Osteocyte (in vitro differentiated cells): ENCODE data around the gene IL34. TPM values are rescaled to one million over a fixed set of nuclear protein-coding genes. Genes with fewer than 3 reads are reported as not detected.

ENCODE experiments used
- DNase-seq: peaks from one replicate; pipeline ENCODE4 v3.0.0; 2021; ENCODE audit warnings: mixed read lengths; ENCODE audit not compliant: unreplicated experiment; ENCODE audit errors: extremely low spot score
- H3K27ac Mint-ChIP-seq: one replicate; pipeline ENCODE4 v1.8.0; 2021; ENCODE audit warnings: mild to moderate bottlenecking, mixed read lengths; ENCODE audit not compliant: unreplicated experiment
- H3K27me3 Mint-ChIP-seq: one replicate; pipeline ENCODE4 v1.8.0; 2021; ENCODE audit warnings: mixed read lengths; ENCODE audit not compliant: unreplicated experiment
- H3K36me3 Mint-ChIP-seq: one replicate; pipeline ENCODE4 v1.8.0; 2021; ENCODE audit warnings: mixed read lengths; ENCODE audit not compliant: unreplicated experiment
- H3K4me1 Mint-ChIP-seq: one replicate; pipeline ENCODE4 v1.8.0; 2021; ENCODE audit warnings: mixed read lengths; ENCODE audit not compliant: unreplicated experiment
- H3K4me3 Mint-ChIP-seq: one replicate; pipeline ENCODE4 v1.8.0; 2021; ENCODE audit warnings: mild to moderate bottlenecking, moderate library complexity, mixed read lengths; ENCODE audit not compliant: unreplicated experiment
- H3K9me3 Mint-ChIP-seq: one replicate; pipeline ENCODE4 v1.8.0; 2021; ENCODE audit warnings: mixed read lengths; ENCODE audit not compliant: unreplicated experiment
- total RNA-seq: library from RNA; stranded (reverse); gene quantifications from 2 replicates; pipeline ENCODE4 v1.2.1, GENCODE V29; 2021
- TF ChIP-seq, protein P1 (sequence below): fragments of 200-600 bp; sonication (generic); IDR thresholded peaks from 2 replicates; pipeline ENCODE4 v1.5.0; 2021; ENCODE audit warnings: antibody characterized with exemption, mild to moderate bottlenecking, moderate library complexity

The IL34 gene
- total RNA-seq, 1 donor from 2014 or later, result 12.7 TPM

DNA sequence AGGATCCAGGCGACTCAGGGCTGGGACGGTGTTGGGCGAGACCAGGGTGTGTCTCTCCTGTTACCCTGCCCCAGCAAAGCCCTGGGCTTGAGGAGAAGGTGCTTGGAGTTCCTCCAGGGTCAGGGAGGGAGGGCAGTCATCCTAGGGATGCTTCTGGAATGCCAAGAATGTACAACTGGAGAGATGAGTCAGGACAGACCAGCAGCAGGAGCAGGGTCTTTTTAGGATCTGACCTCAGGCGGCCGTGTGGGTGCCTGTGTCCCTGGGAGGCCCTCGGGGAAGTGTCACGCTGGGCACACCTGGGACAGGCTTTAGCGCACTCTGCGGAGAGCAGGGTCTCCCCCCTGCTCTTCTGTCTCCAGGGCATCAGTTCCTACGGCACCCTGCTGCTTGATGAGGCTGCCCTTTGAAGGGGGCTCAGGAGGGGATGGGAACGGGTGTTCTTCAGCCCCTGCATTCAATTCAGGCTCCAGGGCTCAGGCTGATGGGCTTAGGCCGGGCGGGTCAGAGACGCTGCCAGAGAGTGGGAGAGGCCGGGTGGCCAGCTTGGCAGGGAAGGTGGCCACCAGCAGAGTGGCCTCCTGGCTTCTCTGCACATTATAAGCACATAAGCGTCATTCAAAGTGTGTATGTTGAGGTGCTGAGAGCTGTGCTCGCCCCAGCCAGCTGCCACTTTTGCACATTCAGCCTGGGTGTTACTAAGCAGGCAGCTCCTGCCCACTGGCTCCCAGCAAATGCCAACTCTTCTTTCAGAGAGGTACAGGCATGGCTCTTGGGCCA lies 47.9 kb downstream of the IL34 start:
- Mint-ChIP-seq H3K9me3 (no peaks in the 10 kb centered on the region), H3K36me3 (peaks cover 3% of the 10 kb centered on the region), H3K27me3 (no peaks in the 10 kb centered on the region), H3K4me1 (peaks cover 94% of the 10 kb centered on the region), H3K27ac (peak overlapping the region; percentile 98), H3K4me3 (no peak overlapping the region)
- no peak for DNase-seq
- TF ChIP-seq, protein P1, sequence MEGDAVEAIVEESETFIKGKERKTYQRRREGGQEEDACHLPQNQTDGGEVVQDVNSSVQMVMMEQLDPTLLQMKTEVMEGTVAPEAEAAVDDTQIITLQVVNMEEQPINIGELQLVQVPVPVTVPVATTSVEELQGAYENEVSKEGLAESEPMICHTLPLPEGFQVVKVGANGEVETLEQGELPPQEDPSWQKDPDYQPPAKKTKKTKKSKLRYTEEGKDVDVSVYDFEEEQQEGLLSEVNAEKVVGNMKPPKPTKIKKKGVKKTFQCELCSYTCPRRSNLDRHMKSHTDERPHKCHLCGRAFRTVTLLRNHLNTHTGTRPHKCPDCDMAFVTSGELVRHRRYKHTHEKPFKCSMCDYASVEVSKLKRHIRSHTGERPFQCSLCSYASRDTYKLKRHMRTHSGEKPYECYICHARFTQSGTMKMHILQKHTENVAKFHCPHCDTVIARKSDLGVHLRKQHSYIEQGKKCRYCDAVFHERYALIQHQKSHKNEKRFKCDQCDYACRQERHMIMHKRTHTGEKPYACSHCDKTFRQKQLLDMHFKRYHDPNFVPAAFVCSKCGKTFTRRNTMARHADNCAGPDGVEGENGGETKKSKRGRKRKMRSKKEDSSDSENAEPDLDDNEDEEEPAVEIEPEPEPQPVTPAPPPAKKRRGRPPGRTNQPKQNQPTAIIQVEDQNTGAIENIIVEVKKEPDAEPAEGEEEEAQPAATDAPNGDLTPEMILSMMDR, result no peak

DNA sequence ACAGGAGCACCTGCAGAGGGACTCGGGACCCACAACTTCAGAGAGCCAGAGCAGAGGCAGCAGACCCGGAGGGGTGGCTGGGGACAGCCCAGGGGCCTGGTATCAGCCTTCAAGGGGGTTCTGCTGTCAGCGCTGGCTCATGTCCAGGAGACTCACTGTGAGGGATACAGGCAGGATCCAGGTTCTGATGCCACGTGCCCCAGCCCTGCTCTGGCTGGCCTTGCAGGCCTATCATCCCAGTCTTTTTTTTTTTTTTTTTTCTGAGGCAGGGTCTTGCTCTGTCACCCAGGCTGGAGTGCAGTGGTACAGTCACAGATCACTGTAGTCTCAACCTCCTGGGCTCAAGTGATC lies 48.5 kb downstream of the IL34 start:
- no peaks in the 10 kb centered on the region for H3K27me3 Mint-ChIP-seq
- H3K4me1 Mint-ChIP-seq, result peaks cover 99% of the 10 kb centered on the region
- TF ChIP-seq, protein P1, result no peak
- H3K36me3 Mint-ChIP-seq, result peaks cover 3% of the 10 kb centered on the region
- no peak overlapping the region for H3K4me3 Mint-ChIP-seq
- no peaks in the 10 kb centered on the region for H3K9me3 Mint-ChIP-seq
- H3K27ac Mint-ChIP-seq, result peak overlapping the region; percentile 98
- no peak for DNase-seq

DNA sequence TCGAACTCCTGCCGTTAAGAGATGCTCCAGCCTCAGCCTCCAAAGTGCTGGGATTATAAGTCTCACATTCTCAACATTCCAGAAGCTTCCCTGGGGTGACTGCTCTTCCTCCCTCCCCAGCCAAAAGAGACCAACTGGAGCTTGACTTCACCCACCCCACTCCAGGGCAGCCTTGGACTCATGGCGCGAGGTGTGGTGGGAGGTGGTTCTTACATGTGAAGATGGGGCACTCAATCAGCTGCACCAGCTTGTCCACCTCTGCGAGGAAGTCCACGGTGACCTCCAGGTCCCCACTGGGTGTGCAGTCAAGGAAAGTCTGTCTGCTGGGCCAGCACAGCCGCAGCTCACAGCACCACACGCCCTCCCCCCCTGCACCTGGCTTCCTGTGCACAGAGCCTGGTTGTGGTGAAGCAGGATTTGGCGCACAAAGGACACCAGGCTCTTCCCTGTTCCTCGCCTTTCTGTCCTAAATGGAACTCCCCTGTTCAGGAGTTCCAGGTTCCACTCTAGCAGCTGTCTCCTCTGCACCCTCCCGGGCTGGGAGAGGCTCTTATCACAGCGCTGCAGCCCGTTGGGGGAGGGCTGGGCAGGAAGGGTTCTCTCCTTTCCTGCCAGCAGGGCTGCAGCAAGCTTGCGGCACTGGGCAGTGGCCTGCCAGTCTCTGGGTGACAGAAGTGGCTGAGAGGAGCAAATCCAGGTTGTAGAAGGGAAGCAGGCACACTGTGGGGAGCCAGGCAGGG lies 49.1 kb downstream of the IL34 start:
- peaks cover 99% of the 10 kb centered on the region for H3K4me1 Mint-ChIP-seq
- H3K27me3 Mint-ChIP-seq, result no peaks in the 10 kb centered on the region
- DNase-seq, result no peak
- H3K36me3 Mint-ChIP-seq, result peaks cover 3% of the 10 kb centered on the region
- no peak overlapping the region for H3K4me3 Mint-ChIP-seq
- peak overlapping the region; percentile 98 for H3K27ac Mint-ChIP-seq
- H3K9me3 Mint-ChIP-seq, result no peaks in the 10 kb centered on the region
- TF ChIP-seq, protein P1, result peak; percentile 14

DNA sequence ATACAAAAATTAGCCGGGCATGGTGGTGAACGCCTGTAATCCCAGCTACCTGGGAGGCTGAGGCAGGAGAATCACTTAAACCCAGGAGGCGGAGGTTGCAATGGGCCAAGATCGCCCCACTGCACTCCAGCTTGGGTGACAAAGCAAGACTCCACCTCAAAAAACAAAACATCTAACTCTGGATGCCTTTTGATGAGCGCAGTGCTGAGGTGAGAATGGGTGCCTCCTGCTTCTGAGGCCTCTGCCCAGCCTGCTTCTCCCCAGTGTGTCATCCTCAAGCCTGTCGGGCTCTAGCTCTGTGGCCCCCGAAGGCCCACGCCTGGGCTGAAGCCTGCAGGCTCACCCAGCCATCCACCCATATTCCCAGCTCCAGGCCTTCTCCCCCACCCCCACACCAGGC lies 50.0 kb downstream of the IL34 start:
- TF ChIP-seq, protein P1, result no peak
- no peak overlapping the region for H3K4me3 Mint-ChIP-seq

DNA sequence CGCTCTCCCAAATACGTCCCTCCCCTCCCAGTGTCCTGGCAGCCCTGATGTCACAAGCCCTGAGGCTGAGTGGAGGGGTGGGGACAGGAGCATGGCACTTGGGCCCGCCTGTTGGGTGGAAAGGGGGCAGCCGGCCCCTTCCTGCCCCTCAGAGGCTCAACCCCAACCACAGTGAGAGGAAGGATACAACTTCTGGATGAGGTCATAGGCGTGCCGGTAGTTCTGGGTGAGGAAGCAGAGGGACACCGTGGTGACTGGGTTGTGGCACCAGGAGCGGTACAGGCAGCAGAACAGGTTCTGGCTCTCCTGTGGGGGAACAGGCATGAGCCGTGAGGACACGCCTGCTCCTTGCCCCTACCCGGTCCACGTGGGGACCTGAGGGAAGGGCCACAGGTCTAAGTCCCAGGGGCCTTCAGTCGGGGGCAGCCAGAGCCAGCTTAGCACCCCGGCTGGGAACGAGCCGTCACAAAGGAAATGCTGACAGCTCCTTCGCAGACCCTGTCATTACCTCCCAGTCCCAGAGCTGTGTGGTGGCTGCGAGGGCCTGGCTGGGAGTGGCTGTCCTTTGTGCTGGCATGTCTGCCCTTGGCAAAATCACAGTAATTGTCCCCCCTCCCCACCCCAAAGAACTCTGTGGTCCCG lies 50.7 kb downstream of the IL34 start:
- peaks cover 99% of the 10 kb centered on the region for H3K4me1 Mint-ChIP-seq
- H3K36me3 Mint-ChIP-seq, result peaks cover 3% of the 10 kb centered on the region
- no peak overlapping the region for H3K4me3 Mint-ChIP-seq
- H3K27ac Mint-ChIP-seq, result peak overlapping the region; percentile 98
- no peaks in the 10 kb centered on the region for H3K27me3 Mint-ChIP-seq
- TF ChIP-seq, protein P1, result no peak
- no peak for DNase-seq
- H3K9me3 Mint-ChIP-seq, result no peaks in the 10 kb centered on the region

More for the DNA sequence above, 50.0 kb downstream of the IL34 start:
- no peaks in the 10 kb centered on the region for H3K27me3 Mint-ChIP-seq
- no peak for DNase-seq
- H3K36me3 Mint-ChIP-seq, result peaks cover 3% of the 10 kb centered on the region
- H3K27ac Mint-ChIP-seq, result peak overlapping the region; percentile 98
- peaks cover 99% of the 10 kb centered on the region for H3K4me1 Mint-ChIP-seq
- no peaks in the 10 kb centered on the region for H3K9me3 Mint-ChIP-seq
